HG03354 (cell line): ENCODE measurements around the gene ERAP2.

Source experiments
- ATAC-seq: cut with Tn5 transposase; IDR thresholded peaks from one replicate; pipeline ENCODE4 v1.9.1; 2021; ENCODE audit warnings: mild to moderate bottlenecking; ENCODE audit not compliant: unreplicated experiment, poor library complexity, severe bottlenecking

Gene ERAP2

DNA sequence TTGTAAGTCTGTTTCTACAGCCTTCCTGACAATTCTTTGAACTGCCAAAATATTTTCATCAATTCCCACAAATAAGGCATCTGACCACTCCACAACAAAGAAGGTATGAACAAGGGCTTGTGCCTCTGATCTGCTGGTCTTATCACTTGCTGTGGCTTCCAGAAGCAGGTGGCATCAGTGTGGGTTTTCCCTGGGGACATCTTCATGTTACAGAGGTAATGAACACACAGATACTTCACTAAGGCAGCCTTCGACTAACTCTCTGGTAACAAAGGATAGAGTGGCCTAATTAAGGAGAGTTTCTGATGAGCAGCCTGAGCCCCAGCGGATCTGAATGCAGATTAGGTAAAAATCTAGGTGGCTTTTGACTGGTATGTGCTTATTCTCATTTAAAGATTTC lies 15.2 kb upstream of the ERAP2 start:
- peak; percentile 70 for ATAC-seq

DNA sequence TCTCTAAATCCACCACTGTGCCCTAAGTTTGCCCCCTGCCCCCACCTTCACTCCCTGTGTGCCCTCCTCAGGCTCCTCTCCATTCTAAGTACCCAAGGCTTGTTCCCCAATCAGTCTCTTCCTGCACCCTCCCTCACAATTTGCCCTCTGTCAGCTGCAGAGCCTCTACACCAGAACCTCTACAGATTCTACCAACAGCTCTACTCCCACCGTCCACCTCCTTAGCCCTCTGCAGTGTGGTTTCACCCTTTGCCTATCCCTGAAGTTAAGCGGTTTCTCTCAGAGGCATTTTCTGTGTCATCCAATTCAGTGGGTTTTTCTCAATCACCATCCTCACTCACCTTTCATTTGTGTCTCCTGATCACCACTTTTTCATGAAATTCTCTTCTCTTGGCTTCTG lies 13.2 kb upstream of the ERAP2 start:
- ATAC-seq: no peak

DNA sequence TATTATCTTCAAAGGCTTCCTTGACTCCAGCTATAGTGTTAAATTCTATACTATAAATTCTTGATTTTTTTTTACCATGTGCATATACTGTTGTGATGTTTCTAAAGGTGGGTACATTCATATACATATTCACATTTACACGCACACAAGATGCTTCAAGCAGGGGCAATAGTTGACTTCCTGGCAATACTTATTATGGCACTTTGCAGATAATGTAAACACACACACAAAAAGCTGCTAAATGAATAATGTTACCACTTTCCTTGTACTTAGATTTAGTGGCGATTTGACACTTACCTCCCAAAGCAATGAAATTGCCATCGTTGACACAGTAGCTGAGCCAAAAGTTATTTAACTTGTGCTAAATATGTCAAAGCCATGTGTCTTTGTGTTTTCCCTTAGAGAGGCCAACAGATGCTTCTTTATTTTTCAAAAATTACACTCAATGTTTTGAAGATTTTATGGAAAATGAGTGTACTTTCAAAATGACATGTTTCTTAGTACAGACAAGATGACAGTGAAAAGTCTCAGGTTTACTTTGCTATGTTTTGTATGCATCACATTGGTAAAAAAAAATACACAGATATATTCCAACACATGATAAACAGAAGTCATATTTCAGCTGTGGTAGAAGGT lies 12.2 kb upstream of the ERAP2 start:
- no peak for ATAC-seq

DNA sequence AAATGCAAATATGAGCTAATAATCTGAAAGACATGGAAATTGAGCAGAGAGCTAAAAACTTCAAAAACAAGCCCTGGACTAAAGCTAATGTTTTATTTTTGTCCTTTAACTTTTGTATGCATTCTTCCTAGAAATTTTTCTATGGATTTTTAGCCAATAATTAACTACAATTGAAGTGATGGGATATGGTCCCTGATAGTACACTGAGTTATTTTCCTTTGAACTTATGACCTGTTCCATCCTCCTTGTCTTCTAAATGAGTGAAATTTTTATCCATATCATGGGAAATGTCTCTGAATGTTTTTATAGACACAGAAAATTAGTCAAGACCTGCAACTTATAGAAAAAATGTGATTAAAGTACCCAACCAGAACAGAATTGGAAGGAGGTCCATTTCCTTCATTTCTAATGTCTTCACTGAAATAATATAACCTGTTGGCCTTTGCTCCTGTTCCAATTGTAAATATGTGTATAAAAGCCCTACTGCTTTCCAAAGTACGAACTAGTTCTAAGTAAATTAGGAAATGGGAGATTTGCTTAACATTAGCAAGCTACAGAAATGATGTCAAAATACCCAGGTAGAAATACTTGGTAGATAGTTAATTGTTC lies 11.3 kb upstream of the ERAP2 start:
- ATAC-seq: no peak

DNA sequence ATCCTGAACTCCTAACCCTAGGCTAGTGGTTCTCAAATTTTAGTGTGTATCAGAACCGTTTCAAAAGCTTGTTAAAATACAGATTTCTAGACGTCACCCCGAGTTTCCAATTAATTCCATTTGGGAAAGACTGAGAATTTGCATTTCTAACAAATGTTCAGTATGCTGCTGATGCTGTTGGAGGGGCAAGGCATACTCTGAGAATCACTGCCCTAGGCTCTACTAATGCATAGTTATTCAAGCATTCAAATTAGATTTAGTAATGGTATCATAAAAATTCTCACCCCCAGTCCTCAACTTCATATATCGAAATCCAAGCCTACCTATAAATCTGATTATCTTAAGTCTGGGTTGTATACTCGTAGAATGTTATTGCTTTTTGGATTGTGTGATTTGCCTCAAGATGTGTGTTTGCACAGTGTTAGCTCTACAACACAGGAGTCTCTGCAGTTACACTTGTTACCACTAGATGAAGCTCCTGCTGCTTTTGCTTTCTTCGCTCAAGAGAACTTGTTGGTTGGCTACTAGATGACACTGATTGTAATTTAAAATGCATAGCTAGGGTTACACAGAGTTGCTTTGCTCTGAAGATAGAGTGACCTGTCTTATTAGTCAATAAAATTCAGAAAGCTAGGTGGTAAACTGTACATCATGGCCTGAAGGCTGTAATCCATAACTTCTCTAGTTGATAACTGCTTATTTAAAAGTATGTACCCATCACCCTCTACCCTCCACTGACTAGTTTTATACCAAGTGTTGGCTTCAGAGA lies 7.5 kb upstream of the ERAP2 start:
- peak; percentile 81 for ATAC-seq

DNA sequence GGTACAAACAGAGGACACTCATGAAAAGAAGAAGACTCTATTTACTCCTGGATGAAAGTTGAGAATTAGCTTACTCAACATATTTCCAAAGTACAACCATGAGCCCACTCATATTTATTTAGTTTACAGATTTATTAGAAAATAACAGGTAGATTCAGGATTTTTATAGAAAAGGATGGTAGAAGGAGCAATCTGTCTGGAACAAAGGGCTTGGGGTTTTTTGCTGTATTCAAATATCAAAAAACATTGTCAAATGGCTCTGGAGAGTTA lies 7.0 kb upstream of the ERAP2 start:
- ATAC-seq: no peak

DNA sequence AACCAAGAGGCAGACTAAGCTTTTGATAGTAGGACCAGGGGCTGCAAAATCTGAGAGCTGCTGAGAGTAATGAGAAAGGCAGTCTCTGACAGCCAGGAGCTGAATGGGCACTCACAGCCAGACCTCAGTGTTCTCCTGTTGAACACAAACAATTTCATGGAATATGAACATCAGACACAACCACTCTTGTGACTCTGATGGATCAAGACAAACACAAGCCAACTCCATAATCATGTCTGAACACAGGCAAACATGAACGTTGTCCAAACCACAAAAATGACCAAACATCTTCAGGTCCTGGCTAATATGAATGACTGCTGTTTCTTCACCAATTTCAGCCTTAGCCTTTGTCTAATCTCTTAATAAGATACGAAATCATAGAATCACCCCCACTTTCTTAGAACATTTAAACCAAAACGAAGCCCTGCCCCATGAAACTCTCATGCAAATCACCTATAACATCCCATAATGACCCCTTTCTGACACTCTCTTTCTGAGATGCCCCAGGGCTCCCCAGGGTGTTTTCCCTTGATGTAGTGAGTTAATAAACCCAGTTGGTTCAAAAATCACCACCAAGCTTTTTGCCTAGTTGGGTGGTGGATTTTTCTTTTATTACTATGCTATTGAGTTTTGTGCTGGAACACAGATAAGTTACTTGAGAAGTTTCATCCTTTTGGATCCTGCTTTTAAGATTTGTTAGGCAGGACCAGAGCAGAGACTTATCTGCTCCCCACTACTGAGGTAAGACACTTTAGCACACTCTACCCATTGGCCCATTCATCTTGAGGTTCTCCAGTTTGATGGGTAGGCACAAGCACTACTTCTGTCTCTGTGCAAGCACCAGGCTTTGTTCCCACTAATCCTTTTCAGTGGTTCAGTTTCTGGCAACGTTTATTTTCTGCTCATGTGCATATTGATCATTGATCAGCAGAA lies 5.9 kb upstream of the ERAP2 start:
- peak; percentile 81 for ATAC-seq

DNA sequence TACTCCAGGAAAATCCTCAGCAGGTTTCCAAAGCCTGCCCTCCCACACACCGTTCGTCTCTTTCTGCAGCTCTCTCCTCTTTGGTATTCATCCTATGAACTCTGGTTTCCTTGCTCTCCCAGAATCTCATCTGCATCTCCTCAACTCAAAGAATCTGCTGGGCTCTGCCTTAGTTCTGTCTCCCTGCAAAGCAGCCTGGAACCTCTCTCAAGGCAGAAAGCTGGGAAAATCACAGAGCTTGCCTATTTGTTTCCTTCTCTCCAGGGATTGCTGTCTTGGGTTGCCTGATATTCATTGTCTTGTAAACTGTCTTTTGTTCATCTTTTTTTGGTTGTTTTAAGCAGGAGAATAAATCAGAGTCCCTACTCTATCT lies 5.3 kb upstream of the ERAP2 start:
- no peak for ATAC-seq

DNA sequence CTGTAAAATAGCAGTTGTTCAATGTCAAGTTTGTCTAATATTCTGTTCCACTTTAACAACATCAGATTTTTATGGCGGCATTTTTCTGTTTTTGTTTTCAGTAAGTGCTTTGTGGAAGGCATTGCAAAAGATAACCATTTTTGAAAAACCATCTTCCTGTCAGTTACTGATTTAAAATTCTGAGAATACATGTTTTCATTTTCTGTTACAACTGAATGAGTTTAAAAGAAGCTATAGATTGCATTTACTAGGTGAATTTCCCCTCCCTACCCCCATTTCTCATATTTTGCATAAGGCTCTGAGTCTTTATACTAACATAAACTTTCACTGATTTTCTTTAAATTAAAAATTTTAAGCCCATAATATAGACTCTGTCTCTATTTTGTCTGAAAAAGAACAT lies 4.6 kb upstream of the ERAP2 start:
- ATAC-seq: no peak

DNA sequence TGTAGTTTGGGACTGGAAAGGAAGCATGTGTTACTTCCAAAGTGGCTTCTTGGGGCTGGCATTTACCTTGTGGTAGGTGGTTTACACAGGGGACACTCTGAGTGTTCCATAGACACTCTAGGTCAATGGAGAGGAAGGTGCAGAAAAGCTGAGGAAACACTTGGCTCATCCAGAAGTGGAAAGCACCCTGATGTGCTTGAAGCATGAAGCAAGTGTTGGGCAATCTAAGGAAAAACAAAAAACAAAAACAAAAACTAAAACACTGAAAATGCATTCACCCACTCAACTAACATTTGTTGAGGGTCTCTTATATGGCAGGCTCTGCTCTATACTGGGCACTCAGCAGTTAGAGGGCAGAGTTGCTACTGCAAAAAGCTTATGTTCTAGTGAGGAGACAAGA lies 2.9 kb upstream of the ERAP2 start:
- no peak for ATAC-seq

DNA sequence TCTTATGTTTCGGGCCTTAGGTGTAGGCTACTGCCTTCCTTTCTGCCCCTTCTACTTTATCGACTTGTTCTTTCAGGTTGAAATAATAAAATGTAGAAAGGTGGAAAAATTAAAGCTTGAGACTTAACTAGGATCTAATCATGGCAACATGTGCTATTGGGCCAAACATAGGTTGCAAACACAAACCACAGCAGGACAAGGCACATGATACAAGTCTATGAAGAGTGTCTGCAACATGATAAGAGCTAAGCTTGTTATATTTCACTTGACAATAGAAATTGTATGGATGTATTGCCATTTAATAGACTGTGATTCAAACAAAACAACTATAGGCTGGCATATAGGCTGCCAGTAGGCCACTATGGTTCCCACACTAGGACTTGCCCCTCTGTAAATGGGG lies 1.7 kb upstream of the ERAP2 start:
- ATAC-seq: no peak

DNA sequence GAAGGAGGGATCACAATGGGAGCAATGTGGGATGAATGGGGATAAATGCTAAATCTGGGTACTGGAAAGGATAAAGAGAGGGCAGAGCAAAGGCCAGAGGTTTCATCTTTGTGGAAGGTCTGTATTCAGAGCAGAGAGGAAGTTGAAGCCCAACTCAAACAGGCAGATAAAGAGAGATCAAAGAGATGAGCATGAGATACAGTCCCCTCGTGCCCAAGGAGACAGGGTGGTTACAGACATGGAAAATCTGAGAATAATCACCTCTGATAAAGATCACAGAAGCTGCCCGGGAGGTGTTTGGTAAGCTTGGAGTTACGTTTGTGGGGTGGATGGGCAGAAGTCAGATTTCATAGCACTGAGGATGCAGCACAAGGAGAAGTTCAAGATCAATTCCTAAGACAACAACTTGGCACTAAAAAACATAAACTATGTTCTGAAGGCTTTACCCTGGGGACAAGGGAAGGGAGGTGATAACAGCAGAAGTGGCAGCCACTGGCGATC lies 459 bp upstream of the ERAP2 start:
- ATAC-seq: peak; percentile 11

DNA sequence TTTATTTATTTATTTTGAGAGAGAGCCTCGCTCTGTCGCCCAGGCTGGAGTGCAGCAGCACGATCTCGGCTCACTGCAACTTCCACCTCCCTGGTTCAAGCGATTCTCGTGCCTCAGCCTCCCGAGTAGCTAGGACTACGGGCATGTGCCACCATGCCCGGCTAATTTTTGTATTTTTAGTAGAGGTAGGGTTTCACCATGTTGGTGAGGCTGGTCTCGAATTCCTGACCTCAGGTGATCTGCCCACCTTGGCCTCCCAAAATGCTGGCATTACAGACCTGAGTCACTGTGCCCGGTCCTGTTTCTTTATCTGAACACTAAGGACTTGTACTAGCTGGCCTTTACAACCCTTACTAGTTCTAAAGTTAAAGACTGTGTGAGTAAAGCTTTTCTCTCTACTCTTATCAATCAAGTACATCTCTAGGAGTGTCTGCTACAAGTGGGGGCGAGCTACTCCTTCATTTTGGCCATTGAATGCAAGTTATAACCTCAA lies 723 bp downstream of the ERAP2 start:
- peak; percentile 11 for ATAC-seq

DNA sequence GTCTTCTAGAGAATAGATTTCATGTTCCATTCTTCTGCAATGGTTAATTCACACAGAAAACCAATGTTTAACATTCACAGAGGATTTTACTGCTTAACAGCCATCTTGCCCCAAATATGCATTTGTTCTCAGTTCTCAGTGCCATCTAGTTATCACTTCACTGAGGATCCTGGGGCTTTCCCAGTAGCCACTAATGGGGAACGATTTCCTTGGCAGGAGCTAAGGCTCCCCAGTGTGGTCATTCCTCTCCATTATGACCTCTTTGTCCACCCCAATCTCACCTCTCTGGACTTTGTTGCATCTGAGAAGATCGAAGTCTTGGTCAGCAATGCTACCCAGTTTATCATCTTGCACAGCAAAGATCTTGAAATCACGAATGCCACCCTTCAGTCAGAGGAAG lies 3.4 kb downstream of the ERAP2 start:
- no peak for ATAC-seq

DNA sequence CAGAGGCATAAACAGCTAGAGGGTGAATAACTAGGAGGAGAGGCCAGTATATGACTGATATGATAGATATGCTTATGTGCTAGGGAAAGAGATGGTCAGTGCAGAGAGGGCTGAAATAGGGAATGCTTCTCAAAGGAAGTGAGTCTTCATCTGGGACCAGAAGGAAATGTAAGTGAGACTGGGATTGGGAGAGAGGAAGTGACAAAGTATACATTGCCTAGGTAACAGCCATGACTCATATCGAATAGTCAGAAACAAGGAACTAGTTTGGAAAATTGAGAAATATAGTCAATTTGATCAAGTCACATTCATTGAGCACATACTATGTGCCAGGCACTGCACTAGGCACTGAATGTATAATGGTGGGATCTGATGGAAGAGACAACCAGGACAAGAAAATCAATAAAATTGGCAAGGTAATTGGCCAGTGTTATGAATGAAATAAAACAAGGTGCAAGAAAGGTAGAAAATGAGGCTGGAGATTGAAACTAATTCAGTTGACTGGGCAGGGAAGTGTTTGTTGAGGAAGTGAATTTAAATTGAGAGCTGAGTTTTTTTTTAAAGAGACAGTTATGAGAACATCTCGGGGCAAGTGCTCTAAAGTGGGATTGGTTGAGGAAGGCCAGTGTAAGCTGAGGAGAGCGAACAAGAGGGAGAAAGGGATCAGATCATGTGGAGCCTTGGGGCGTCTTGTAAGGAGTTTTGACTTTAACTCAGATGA lies 4.3 kb downstream of the ERAP2 start:
- no peak for ATAC-seq

DNA sequence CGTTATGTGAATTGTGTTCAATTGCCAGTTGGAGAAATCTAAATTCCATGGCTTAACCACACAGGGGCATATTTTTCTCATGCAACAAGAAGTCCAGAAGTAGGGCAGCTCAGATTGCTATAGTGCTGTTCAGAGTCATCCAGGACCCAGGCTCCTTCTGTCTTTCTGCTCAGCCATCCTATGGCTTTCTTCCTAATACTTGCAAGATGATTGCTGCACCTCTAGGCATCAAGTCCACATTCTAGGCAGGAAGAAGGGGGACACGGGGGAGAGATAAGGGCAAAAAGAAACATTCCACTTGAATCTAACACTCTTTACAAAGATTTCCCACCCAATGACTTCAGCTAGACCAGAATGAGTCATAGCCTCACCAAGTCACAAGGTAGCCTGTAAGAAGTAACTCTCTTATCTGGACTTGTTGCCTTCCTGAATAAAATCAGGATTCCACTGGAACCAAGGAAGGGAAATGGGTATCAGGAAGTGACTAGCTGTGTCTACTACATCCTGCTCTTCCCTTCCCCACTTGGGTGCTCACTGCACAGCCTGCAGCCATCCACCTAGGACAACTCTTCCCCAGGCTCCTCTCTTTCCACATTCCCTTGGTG lies 5.3 kb downstream of the ERAP2 start:
- ATAC-seq: no peak

DNA sequence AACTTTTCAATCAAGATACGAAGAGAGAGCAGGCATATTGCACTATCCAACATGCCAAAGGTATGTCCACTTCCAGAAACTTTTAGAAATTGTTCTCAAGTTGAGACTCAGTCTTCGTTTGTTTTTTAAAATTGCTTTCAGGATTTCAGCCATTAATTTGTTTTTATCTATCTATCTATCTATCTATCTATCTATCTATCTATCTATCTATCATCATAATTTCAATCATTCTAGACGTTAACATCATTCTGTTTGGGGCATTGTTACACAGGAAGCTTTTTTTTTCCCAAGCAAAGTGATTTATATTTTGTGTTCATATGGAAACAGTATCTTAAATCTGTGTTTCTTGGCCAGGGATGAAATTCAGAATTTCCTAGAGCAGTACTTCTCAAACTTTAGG lies 7.6 kb downstream of the ERAP2 start:
- ATAC-seq: no peak

DNA sequence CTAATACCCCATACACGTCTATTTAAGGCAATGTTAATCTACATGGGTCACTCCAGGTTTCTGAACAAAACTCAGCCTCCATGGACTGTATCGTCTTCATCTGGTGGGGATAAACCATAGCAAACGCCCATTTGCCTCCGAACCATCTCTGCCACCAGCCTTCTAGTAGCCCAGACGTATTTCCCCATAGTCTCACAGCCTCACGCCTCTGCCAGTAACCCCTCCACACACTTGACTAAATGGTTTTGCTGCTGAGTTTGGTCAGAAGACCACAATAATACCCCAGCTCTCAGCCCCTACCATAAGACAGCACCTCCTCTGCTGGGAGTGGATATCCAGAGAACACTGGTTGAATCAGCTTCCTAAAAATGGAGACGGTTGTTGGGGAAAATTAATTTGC lies 8.7 kb downstream of the ERAP2 start:
- ATAC-seq: no peak
